ENCODE measurements around the gene DNAJC25. TPM values are rescaled to one million over a fixed set of nuclear protein-coding genes. Genes with fewer than 3 reads are reported as not detected.
A peak's percentile ranks its signal among the peaks of the same experiment; 100 is the strongest.

DNAJC25 gene
- total and polyA plus RNA-seq, 2 of the 13 experiments (the other 11 are each of a cell fraction or from before 2014, with no cell fraction given) = 5.7 to 10.2 TPM

DNA sequence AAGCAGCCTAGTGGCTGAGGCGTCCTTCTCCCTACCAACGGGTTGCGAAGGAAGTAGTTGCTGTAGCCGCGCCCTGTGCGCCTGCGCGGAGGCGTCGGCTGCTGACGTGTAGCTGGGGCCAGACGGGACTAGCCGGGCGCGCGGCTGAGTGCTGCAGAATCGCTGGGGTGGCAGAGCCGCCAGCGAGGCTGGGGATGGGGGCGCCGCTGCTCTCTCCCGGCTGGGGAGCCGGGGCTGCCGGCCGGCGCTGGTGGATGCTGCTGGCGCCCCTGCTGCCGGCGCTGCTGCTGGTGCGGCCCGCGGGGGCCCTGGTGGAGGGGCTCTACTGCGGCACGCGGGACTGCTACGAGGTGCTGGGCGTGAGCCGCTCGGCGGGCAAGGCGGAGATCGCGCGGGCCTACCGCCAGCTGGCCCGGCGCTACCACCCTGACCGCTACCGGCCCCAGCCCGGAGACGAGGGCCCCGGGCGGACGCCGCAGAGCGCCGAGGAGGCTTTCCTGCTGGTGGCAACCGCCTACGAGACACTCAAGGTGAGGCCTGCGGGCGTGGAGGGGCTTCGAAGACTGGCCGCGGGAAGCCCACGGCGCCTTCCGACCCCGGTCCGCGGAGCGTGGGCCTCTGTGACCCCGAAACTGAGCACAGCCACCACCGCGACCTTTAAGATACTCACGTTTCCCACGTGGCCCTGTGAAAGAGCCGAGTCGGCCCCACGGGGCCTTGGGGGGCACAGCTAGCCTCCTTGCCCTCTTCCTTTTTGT, at the start of gene DNAJC25 (continued):
- TF ChIP-seq ZNF850 (CRISPR knock-in tag; conservative IDR thresholded peaks at IDR 0.05) = no peak
- TF ChIP-seq, protein P1, sequence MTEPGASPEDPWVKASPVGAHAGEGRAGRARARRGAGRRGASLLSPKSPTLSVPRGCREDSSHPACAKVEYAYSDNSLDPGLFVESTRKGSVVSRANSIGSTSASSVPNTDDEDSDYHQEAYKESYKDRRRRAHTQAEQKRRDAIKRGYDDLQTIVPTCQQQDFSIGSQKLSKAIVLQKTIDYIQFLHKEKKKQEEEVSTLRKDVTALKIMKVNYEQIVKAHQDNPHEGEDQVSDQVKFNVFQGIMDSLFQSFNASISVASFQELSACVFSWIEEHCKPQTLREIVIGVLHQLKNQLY (CRISPR knock-in tag; IDR thresholded peaks at IDR 0.05) = no peak; the same call in 1 of the 2 replicates
- TF ChIP-seq, protein P2, sequence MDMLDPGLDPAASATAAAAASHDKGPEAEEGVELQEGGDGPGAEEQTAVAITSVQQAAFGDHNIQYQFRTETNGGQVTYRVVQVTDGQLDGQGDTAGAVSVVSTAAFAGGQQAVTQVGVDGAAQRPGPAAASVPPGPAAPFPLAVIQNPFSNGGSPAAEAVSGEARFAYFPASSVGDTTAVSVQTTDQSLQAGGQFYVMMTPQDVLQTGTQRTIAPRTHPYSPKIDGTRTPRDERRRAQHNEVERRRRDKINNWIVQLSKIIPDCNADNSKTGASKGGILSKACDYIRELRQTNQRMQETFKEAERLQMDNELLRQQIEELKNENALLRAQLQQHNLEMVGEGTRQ (IDR thresholded peaks at IDR 0.05; ENCODE audit: low read depth, low read length) = no peak
- TF ChIP-seq, protein P2 (CRISPR knock-in tag; IDR thresholded peaks at IDR 0.05; ENCODE audit: borderline replicate concordance) = no peak; the same call in 1 of the 2 replicates
- no peak for TF ChIP-seq HOXA9 (CRISPR knock-in tag; IDR thresholded peaks at IDR 0.05; ENCODE audit: borderline replicate concordance)
- TF ChIP-seq ZNF430 (CRISPR knock-in tag; IDR thresholded peaks at IDR 0.05) = no peak; the same call in 1 of the 2 replicates
- TF ChIP-seq ZNF382 (CRISPR knock-in tag; IDR thresholded peaks at IDR 0.05; ENCODE audit: borderline replicate concordance) = no peak
- peak; percentile 81; the same call in 1 of the 2 replicates for TF ChIP-seq ZNF768 (CRISPR knock-in tag; IDR thresholded peaks at IDR 0.05)
- TF ChIP-seq TCF12 (IDR thresholded peaks at IDR 0.05) = no peak
- TF ChIP-seq TCF12 (CRISPR knock-in tag; IDR thresholded peaks at IDR 0.05) = peak; percentile 87; the same call in 1 of the 2 replicates
- TF ChIP-seq ISL2 (CRISPR knock-in tag; IDR thresholded peaks at IDR 0.05) = no peak; the same call in 1 of the 2 replicates
- TF ChIP-seq REPIN1 (CRISPR knock-in tag; IDR thresholded peaks at IDR 0.05; ENCODE audit: borderline replicate concordance, low read depth) = peak; percentile 90
- TF ChIP-seq MAFG (CRISPR knock-in tag; IDR thresholded peaks at IDR 0.05) = no peak
- peak; percentile 95 for TF ChIP-seq POGZ (CRISPR knock-in tag; IDR thresholded peaks at IDR 0.05)
- peak; percentile 81 for TF ChIP-seq ATF1 (CRISPR knock-in tag; IDR thresholded peaks at IDR 0.05)
- peak; percentile 93; the same call in 2 of the 3 replicates for TF ChIP-seq MXI1 (IDR thresholded peaks at IDR 0.05; ENCODE audit: borderline replicate concordance, low read depth, low read length)
- no peak for TF ChIP-seq ZNF10 (CRISPR knock-in tag; IDR thresholded peaks at IDR 0.05; ENCODE audit: borderline replicate concordance, low read depth)
- TF ChIP-seq, protein P3, sequence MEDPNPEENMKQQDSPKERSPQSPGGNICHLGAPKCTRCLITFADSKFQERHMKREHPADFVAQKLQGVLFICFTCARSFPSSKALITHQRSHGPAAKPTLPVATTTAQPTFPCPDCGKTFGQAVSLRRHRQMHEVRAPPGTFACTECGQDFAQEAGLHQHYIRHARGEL (CRISPR knock-in tag; IDR thresholded peaks at IDR 0.05) = peak; percentile 4; the same call in 1 of the 2 replicates
- peak; percentile 94 for TF ChIP-seq YEATS4 (CRISPR knock-in tag; IDR thresholded peaks at IDR 0.05; ENCODE audit: borderline replicate concordance)
- TF ChIP-seq ZNF264 (CRISPR knock-in tag; IDR thresholded peaks at IDR 0.05) = no peak; the same call in 1 of the 2 replicates
- TF ChIP-seq TGIF2 (CRISPR knock-in tag; IDR thresholded peaks at IDR 0.05) = no peak; the same call in 1 of the 2 replicates
- TF ChIP-seq ZSCAN25 (CRISPR knock-in tag; IDR thresholded peaks at IDR 0.05) = peak; percentile 23; the same call in 1 of the 2 replicates
- TF ChIP-seq, protein P4, sequence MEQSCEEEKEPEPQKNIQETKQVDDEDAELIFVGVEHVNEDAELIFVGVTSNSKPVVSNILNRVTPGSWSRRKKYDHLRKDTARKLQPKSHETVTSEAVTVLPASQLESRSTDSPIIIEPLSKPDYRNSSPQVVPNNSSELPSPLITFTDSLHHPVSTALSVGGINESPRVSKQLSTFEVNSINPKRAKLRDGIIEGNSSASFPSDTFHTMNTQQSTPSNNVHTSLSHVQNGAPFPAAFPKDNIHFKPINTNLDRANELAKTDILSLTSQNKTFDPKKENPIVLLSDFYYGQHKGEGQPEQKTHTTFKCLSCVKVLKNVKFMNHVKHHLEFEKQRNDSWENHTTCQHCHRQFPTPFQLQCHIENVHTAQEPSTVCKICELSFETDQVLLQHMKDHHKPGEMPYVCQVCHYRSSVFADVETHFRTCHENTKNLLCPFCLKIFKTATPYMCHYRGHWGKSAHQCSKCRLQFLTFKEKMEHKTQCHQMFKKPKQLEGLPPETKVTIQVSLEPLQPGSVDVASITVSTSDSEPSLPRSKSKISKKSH (CRISPR knock-in tag; IDR thresholded peaks at IDR 0.05; ENCODE audit: borderline replicate concordance) = 0 out of 2 replicates have a peak, but pooled peaks have one; percentile 25
- TF ChIP-seq, protein P5, sequence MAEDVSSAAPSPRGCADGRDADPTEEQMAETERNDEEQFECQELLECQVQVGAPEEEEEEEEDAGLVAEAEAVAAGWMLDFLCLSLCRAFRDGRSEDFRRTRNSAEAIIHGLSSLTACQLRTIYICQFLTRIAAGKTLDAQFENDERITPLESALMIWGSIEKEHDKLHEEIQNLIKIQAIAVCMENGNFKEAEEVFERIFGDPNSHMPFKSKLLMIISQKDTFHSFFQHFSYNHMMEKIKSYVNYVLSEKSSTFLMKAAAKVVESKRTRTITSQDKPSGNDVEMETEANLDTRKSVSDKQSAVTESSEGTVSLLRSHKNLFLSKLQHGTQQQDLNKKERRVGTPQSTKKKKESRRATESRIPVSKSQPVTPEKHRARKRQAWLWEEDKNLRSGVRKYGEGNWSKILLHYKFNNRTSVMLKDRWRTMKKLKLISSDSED (CRISPR knock-in tag; IDR thresholded peaks at IDR 0.05) = no peak
- TF ChIP-seq HOXD1 (CRISPR knock-in tag; IDR thresholded peaks at IDR 0.05) = peak; percentile 18; the same call in 1 of the 2 replicates

All from HepG2 (cell line).